ENCODE data around the gene MLLT6.
A peak's percentile ranks its signal among the peaks of the same experiment; 100 is the strongest.
"Not testable (repeated sequence)": the region's sequence is repeated elsewhere in the genome, so short reads cannot be mapped to it uniquely, and the experiment has no call there.

MLLT6 gene

GRCh38 chr17:38726145-38726544, 21.1 kb downstream of the MLLT6 start:
- DNase-seq (ENCODE audit: low read depth in 2 of 2), result not testable (repeated sequence)

- DNase-seq (ENCODE audit: low read depth in 2 of 2), result peak; percentile 81 to 85
Observed at GRCh38 chr17:38727736-38728135, 22.7 kb downstream of the MLLT6 start.

GRCh38 chr17:38728290-38728831, 23.3 kb downstream of the MLLT6 start:
- peak in 1 of 2 donors; percentile 42 for DNase-seq (ENCODE audit: low read depth in 2 of 2)

GRCh38 chr17:38729368-38729885, 24.4 kb downstream of the MLLT6 start:
- DNase-seq (ENCODE audit: low read depth in 2 of 2), result no peak

- DNase-seq (ENCODE audit: low read depth in 2 of 2), result peak; percentile 67 to 82
Observed at GRCh38 chr17:38729886-38730525, 24.9 kb downstream of the MLLT6 start, which contains the start of gene CISD3. TSS of gene CISD3 (plus strand) at chr17:38730341. CDS start at chr17:38730359, 18 bp downstream.

GRCh38 chr17:38730526-38731379, 25.7 kb downstream of the MLLT6 start:
- no peak for DNase-seq (ENCODE audit: low read depth in 2 of 2)

GRCh38 chr17:38731526-38732294, 26.6 kb downstream of the MLLT6 start:
- no peak for DNase-seq (ENCODE audit: low read depth in 2 of 2)

GRCh38 chr17:38732376-38733281, 27.6 kb downstream of the MLLT6 start:
- DNase-seq (ENCODE audit: low read depth in 2 of 2), result no peak

GRCh38 chr17:38733282-38733981, 28.4 kb downstream of the MLLT6 start:
- DNase-seq (ENCODE audit: low read depth in 2 of 2), result no peak

GRCh38 chr17:38733982-38734973, 29.2 kb downstream of the MLLT6 start:
- DNase-seq (ENCODE audit: low read depth in 2 of 2), result no peak

- DNase-seq (ENCODE audit: low read depth in 2 of 2), result peak; percentile 51 to 67
Observed at GRCh38 chr17:38735161-38735997, 30.3 kb downstream of the MLLT6 start.

GRCh38 chr17:38738007-38738662, 33.1 kb downstream of the MLLT6 start:
- no peak for DNase-seq (ENCODE audit: low read depth in 2 of 2)

GRCh38 chr17:38738686-38739085, 33.6 kb downstream of the MLLT6 start:
- DNase-seq (ENCODE audit: low read depth in 2 of 2), result no peak

- no peak for DNase-seq (ENCODE audit: low read depth in 2 of 2)
Observed at GRCh38 chr17:38739305-38739704, 34.2 kb downstream of the MLLT6 start.

- DNase-seq (ENCODE audit: low read depth in 2 of 2), result no peak
Observed at GRCh38 chr17:38740044-38740443, 35.0 kb downstream of the MLLT6 start.

- no peak for DNase-seq (ENCODE audit: low read depth in 2 of 2)
Observed at GRCh38 chr17:38740806-38741205, 35.7 kb downstream of the MLLT6 start.

- DNase-seq (ENCODE audit: low read depth in 2 of 2), result no peak
Observed at GRCh38 chr17:38741461-38741860, 36.4 kb downstream of the MLLT6 start.
